SK-N-SH (cell line): Measurements from ENCODE around the gene C1orf174. TPM values are rescaled to one million over a fixed set of nuclear protein-coding genes. Genes with fewer than 3 reads are reported as not detected.

Experiments used
- CTCF ChIA-PET: fragments of 300-600, 350-600 bp; formaldehyde crosslinking; extraction: SDS; loops from one replicate; lab custom pipeline; 2021; lab: Yijun Ruan, JAX
- POLR2A ChIA-PET: fragments of 350-600 bp; sonication (Branson Sonifier 250); formaldehyde crosslinking; extraction: SDS; loops from one replicate; lab custom pipeline; 2020; ENCODE audit warnings: antibody characterized with exemption, inconsistent platforms; lab: Yijun Ruan, JAX
- DNase-seq: peaks from one replicate; pipeline ENCODE4 v3.0.0; 2012
- H2AFZ ChIP-seq: fragments of 200-600 bp; sonication (generic); 2 replicates; pipeline ENCODE4 v1.8.1; 2016; ENCODE audit warnings: antibody characterized with exemption, mild to moderate bottlenecking, low read depth
- H3F3A ChIP-seq: fragments of 200-600 bp; sonication (generic); replicated peaks from 2 replicates; pipeline ENCODE3; 2016; ENCODE audit warnings: antibody characterized with exemption, mild to moderate bottlenecking; ENCODE audit not compliant: insufficient read depth
- H3K27ac ChIP-seq, 2 experiments: fragments of 200-500 bp in 1 of 2; fragments of 200-600 bp in 1 of 2; sonication (Bioruptor generic) in 1 of 2; sonication (generic), shearing (Covaris generic) in 1 of 2; 2 replicates each; pipeline versions ENCODE4 v1.5.1 to v1.6.1; 2014 to 2016; ENCODE audit warnings: low read depth in 2 of 2, inconsistent platforms in 1 of 2, low read length in 1 of 2, mild to moderate bottlenecking in 1 of 2, mixed read lengths in 1 of 2
- H3K27me3 ChIP-seq: fragments of 200-600 bp; sonication (generic), shearing (Covaris generic); 2 replicates; pipeline ENCODE4 v1.6.1; 2016; ENCODE audit warnings: mixed run types; ENCODE audit not compliant: insufficient read depth
- H3K36me3 ChIP-seq, 2 experiments: fragments of 200-500 bp in 1 of 2; fragments of 200-600 bp in 1 of 2; sonication (Bioruptor generic) in 1 of 2; sonication (generic) in 1 of 2; replicated peaks in 1 of 2; 2 replicates each; pipeline versions ENCODE3 to v1.5.1; 2014 to 2016; ENCODE audit warnings: low read length in 1 of 2, mild to moderate bottlenecking in 1 of 2; ENCODE audit not compliant: insufficient read depth in 2 of 2, control insufficient read depth in 1 of 2
- H3K4me1 ChIP-seq, 2 experiments: fragments of 200-500 bp in 1 of 2; fragments of 200-600 bp in 1 of 2; sonication (Bioruptor generic) in 1 of 2; sonication (generic), shearing (Covaris generic) in 1 of 2; 2 replicates each; pipeline versions ENCODE4 v1.5.1 to v1.6.1; 2014 to 2016; ENCODE audit warnings: low read depth in 1 of 2, low read length in 1 of 2, mixed run types in 1 of 2; ENCODE audit not compliant: insufficient read depth in 2 of 2, control insufficient read depth in 1 of 2
- H3K4me2 ChIP-seq: fragments of 200-600 bp; sonication (generic), shearing (Covaris generic); 2 replicates; pipeline ENCODE4 v1.6.1; 2017; ENCODE audit warnings: mixed run types
- H3K4me3 ChIP-seq, 2 experiments: fragments of 200-500 bp in 1 of 2; fragments of 200-600 bp in 1 of 2; sonication (Bioruptor generic) in 1 of 2; sonication (generic), shearing (Covaris generic) in 1 of 2; 2 replicates each; pipeline versions ENCODE4 v1.5.1 to v1.8.1; 2014 to 2016; ENCODE audit warnings: low read depth in 2 of 2, inconsistent platforms in 1 of 2, low read length in 1 of 2, mild to moderate bottlenecking in 1 of 2, mixed read lengths in 1 of 2, moderate library complexity in 1 of 2
- H3K79me2 ChIP-seq: fragments of 200-600 bp; sonication (generic); 2 replicates; pipeline ENCODE4 v1.8.1; 2017; ENCODE audit warnings: mild to moderate bottlenecking; ENCODE audit not compliant: insufficient read depth
- H3K9ac ChIP-seq: fragments of 200-600 bp; sonication (generic); 2 replicates; pipeline ENCODE4 v1.6.1; 2017; ENCODE audit warnings: mixed run types
- H3K9me2 ChIP-seq: fragments of 200-600 bp; sonication (generic); 2 replicates; pipeline ENCODE4 v1.6.1; 2017; ENCODE audit warnings: mixed run types
- H3K9me3 ChIP-seq: fragments of 200-600 bp; sonication (generic); 2 replicates; pipeline ENCODE4 v1.6.1; 2017; ENCODE audit warnings: mixed run types, mild to moderate bottlenecking, moderate library complexity
- H4K20me1 ChIP-seq: fragments of 200-600 bp; sonication (generic); 2 replicates; pipeline ENCODE4 v1.6.1; 2017; ENCODE audit warnings: mild to moderate bottlenecking, mixed run types; ENCODE audit not compliant: insufficient read depth
- CHD2 ChIP-seq: fragments of 150-350 bp; IDR thresholded peaks from 2 replicates; pipeline ENCODE4 v1.6.1; 2018; ENCODE audit warnings: low read length; ENCODE audit not compliant: partially characterized antibody
- EZH2phosphoT487 ChIP-seq: fragments of 200-600 bp; sonication (generic); IDR thresholded peaks from 2 replicates; pipeline ENCODE4 v1.6.1; 2017; ENCODE audit warnings: low read depth, mixed run types, mild to moderate bottlenecking, antibody characterized with exemption, moderate library complexity, borderline replicate concordance
- FOXJ3 ChIP-seq: sonication (generic); formaldehyde crosslinking; IDR thresholded peaks from 2 replicates; pipeline ENCODE4 v1.5.1; 2020; ENCODE audit warnings: mild to moderate bottlenecking, missing genetic modification reagents
- GABPA ChIP-seq: IDR thresholded peaks from 2 replicates; pipeline ENCODE4 v1.4.0; 2012; ENCODE audit warnings: low read depth, mild to moderate bottlenecking
- JUND ChIP-seq: IDR thresholded peaks from 2 replicates; pipeline ENCODE4 v1.4.0; 2012
- NFIC ChIP-seq: IDR thresholded peaks from 2 replicates; pipeline ENCODE4 v1.4.0; 2012; ENCODE audit warnings: borderline replicate concordance
- RFX5 ChIP-seq: IDR thresholded peaks from 2 replicates; pipeline ENCODE4 v1.6.1; 2012; ENCODE audit warnings: mild to moderate bottlenecking, improper control_type of control experiment, low read length
- RXRA ChIP-seq: IDR thresholded peaks from 2 replicates; pipeline ENCODE4 v1.4.0; 2012; ENCODE audit warnings: low read depth, mild to moderate bottlenecking, borderline replicate concordance
- SMC3 ChIP-seq: IDR thresholded peaks from 2 replicates; pipeline ENCODE4 v1.6.1; 2012; ENCODE audit warnings: low read depth, low read length, improper control_type of control experiment
- TEAD4 ChIP-seq: IDR thresholded peaks from 2 replicates; pipeline ENCODE4 v1.4.0; 2012; ENCODE audit warnings: mild to moderate bottlenecking, borderline replicate concordance; ENCODE audit not compliant: insufficient read depth
- YY1 ChIP-seq: IDR thresholded peaks from 2 replicates; pipeline ENCODE4 v1.4.0; 2012; ENCODE audit warnings: low read depth, mild to moderate bottlenecking
- WGBS: methylation state at CpG from one replicate; pipeline ENCODE4 v1.1.6; 2017; ENCODE audit warnings: low lambda C conversion rate; 5-methylcytosine and 5-hydroxymethylcytosine counted together
- polyA plus RNA-seq, 3 experiments: library from polyadenylated mRNA; depleted of rRNA; stranded (reverse); fragments of >200 nt; gene quantifications; 2 replicates each; pipeline ENCODE4 v1.2.3, GENCODE V29; 2012
- TF ChIP-seq, protein P1 (sequence below): fragments of 200-600 bp; sonication (generic); IDR thresholded peaks from 2 replicates; pipeline ENCODE4 v1.6.1; 2017; ENCODE audit warnings: antibody characterized with exemption, mild to moderate bottlenecking, moderate library complexity
- TF ChIP-seq, protein P2 (sequence below): IDR thresholded peaks from 2 replicates; pipeline ENCODE4; 2012
- TF ChIP-seq, protein P3 (sequence below): IDR thresholded peaks from 2 replicates; pipeline ENCODE4 v1.6.1; 2012; ENCODE audit warnings: mild to moderate bottlenecking, low read depth, low read length, moderate library complexity

C1orf174 gene
- polyA plus RNA-seq, 1 of the 3 experiments (the other 2 are of a cell fraction): 21.4 TPM

DNA sequence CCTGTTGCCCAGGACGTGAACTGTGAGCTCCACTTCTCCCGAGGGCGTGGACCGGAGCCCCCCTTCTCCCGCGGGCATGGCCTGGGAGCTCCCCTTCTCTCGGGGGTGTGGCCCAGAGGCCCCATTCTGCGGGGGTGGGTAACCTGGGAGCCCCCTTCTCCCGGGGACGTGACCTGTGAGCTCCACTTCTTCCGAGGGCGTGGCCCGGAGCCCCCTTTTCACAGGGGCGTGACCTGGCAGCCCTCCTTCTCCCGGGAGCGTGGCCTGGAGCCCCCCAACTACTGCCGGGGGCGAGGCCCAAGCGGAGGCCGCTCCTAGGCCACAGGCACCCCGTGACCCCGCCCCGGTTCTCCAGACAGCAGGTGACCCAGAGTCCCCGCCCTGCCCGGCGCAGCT lies 320 bp downstream of the C1orf174 start:
- peak overlapping the region; percentile 100 for H3K4me2 ChIP-seq
- TF ChIP-seq, protein P1, sequence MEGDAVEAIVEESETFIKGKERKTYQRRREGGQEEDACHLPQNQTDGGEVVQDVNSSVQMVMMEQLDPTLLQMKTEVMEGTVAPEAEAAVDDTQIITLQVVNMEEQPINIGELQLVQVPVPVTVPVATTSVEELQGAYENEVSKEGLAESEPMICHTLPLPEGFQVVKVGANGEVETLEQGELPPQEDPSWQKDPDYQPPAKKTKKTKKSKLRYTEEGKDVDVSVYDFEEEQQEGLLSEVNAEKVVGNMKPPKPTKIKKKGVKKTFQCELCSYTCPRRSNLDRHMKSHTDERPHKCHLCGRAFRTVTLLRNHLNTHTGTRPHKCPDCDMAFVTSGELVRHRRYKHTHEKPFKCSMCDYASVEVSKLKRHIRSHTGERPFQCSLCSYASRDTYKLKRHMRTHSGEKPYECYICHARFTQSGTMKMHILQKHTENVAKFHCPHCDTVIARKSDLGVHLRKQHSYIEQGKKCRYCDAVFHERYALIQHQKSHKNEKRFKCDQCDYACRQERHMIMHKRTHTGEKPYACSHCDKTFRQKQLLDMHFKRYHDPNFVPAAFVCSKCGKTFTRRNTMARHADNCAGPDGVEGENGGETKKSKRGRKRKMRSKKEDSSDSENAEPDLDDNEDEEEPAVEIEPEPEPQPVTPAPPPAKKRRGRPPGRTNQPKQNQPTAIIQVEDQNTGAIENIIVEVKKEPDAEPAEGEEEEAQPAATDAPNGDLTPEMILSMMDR: peak; percentile 33
- no peak for TF ChIP-seq GABPA
- no peak for TF ChIP-seq FOXJ3 (CRISPR knock-in tag)
- ChIA-PET POLR2A (no interaction called here), CTCF (interaction anchor here (0.8 to 2.1 kb wide), 5 partner anchors 24 to 753 kb away, joined by 3 to 5 read pairs (median 3); no protein-coding TSS in a partner anchor)
- H3K27ac ChIP-seq: peak overlapping the region; percentile 91 to 97
- H3K9me2 ChIP-seq: no peaks in the 10 kb centered on the region
- H2AFZ ChIP-seq: peak overlapping the region; percentile 63; the same call in 1 of the 2 replicates
- H3K79me2 ChIP-seq: peaks cover 52% of the 10 kb centered on the region
- H3K4me3 ChIP-seq: peak overlapping the region; percentile 90 to 95
- peak overlapping the region; percentile 96 for H3K9ac ChIP-seq
- H3K9me3 ChIP-seq: no peaks in the 10 kb centered on the region
- H3F3A ChIP-seq: no peaks in the 10 kb centered on the region
- 0 out of 2 replicates have a peak, but pooled peaks cover 9% of the 10 kb centered on the region for H4K20me1 ChIP-seq
- H3K36me3 ChIP-seq: peaks cover 2 to 12% of the 10 kb centered on the region in 2 experiments
- peaks cover 0 to 18% of the 10 kb centered on the region in 2 experiments; a peak in 1 of 4 replicates for H3K4me1 ChIP-seq
- WGBS: 0% methylated on average over 6 of the region's 26 CpGs
- peak; percentile 73 for DNase-seq
- no peaks in the 10 kb centered on the region for H3K27me3 ChIP-seq

DNA sequence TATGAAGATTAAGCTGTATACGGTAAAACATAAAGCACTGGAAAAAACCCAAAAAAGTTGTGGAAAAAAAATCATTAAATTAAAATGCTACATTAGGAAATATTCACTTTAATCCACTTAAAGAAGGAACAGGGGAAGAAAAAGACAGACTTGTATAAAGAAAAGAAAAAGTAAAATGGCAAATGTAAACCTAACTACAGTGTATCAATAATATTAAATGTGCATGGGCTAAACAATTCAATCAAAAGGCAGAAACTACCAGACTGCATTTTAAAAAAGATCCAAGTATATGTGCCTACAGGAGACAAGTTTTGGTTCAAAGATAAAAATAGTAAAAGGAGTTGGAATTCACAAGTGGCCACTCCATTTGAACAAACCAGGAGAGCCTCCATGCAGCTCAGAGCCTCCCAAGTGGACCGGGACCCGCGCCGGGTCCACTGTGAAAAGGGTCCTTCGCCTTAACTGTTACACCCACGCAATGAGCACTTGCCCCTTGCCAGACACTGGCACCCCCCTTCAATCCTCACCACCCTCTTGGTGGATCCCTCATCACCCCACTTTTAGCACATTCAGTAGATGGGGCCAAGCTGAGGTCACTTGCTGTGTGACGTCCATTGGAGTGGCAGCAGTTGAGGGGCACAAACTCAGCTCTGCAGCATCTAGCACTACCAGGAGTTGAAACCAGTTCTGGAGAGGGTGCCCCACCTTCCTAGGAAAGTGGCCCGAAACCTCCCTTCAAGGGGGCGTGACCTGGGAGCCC lies 898 bp downstream of the C1orf174 start:
- 60% methylated on average over 4 of the region's 10 CpGs for WGBS
- Histone ChIP-seq H3K4me2 (peak overlapping the region; percentile 100), H3K27me3 (no peaks in the 10 kb centered on the region), H3K9ac (peak overlapping the region; percentile 96), H3K4me3 (peak overlapping the region; percentile 90 to 95), H3K9me3 (no peaks in the 10 kb centered on the region), H4K20me1 (0 out of 2 replicates have a peak, but pooled peaks cover 9% of the 10 kb centered on the region), H3K4me1 (peaks cover 0 to 18% of the 10 kb centered on the region in 2 experiments; a peak in 1 of 4 replicates), H3K79me2 (peaks cover 57% of the 10 kb centered on the region), H3K27ac (peak overlapping the region; percentile 91 to 97; a peak in 3 of 4 replicates)
- TF ChIP-seq RFX5 (no peak), NFIC (no peak), TEAD4 (no peak), RXRA (no peak), JUND (no peak)
- TF ChIP-seq, all 33 proteins: peak for 0
- ChIA-PET POLR2A (no interaction called here), CTCF (interaction anchor here (0.8 to 2.1 kb wide), 4 partner anchors 41 to 754 kb away, joined by 3 to 5 read pairs (median 4); no protein-coding TSS in a partner anchor)
- no peak for DNase-seq
- Histone ChIP-seq H3K36me3 (peaks cover 2 to 12% of the 10 kb centered on the region in 2 experiments), H2AFZ (peak overlapping the region; percentile 63; the same call in 1 of the 2 replicates), H3K9me2 (no peaks in the 10 kb centered on the region), H3F3A (no peaks in the 10 kb centered on the region)

DNA sequence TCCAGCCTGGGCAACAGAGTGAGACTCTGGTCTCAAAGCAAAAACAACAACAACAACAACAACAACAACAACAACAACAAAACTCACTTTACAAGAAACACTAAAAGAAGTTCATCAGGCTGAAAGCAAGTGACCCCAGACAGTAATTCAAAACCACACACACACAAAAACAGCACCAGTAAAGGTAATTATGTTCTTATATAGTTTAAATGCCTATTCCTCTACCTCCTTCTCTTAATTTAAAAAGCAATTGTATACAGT lies 1.7 kb downstream of the C1orf174 start:
- H3K4me3 ChIP-seq: no peak overlapping the region
- no peak overlapping the region for H2AFZ ChIP-seq
- 0 out of 2 replicates have a peak, but pooled peaks cover 9% of the 10 kb centered on the region for H4K20me1 ChIP-seq
- peaks cover 65% of the 10 kb centered on the region for H3K79me2 ChIP-seq
- H3F3A ChIP-seq: no peaks in the 10 kb centered on the region
- H3K9ac ChIP-seq: no peak overlapping the region
- no peaks in the 10 kb centered on the region for H3K27me3 ChIP-seq
- no peaks in the 10 kb centered on the region for H3K9me2 ChIP-seq
- H3K9me3 ChIP-seq: no peaks in the 10 kb centered on the region
- ChIA-PET CTCF (no interaction called here), POLR2A (no interaction called here)
- no peak for DNase-seq
- peaks cover 0 to 14% of the 10 kb centered on the region in 2 experiments; a peak in 1 of 4 replicates for H3K4me1 ChIP-seq
- peaks cover 2 to 12% of the 10 kb centered on the region in 2 experiments for H3K36me3 ChIP-seq
- H3K27ac ChIP-seq: no peak overlapping the region
- no peak overlapping the region for H3K4me2 ChIP-seq
- no peak for TF ChIP-seq YY1
- no peak for TF ChIP-seq SMC3
- no peak for TF ChIP-seq GABPA
- TF ChIP-seq, protein P2, sequence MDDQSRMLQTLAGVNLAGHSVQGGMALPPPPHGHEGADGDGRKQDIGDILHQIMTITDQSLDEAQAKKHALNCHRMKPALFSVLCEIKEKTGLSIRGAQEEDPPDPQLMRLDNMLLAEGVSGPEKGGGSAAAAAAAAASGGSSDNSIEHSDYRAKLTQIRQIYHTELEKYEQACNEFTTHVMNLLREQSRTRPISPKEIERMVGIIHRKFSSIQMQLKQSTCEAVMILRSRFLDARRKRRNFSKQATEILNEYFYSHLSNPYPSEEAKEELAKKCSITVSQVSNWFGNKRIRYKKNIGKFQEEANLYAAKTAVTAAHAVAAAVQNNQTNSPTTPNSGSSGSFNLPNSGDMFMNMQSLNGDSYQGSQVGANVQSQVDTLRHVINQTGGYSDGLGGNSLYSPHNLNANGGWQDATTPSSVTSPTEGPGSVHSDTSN: no peak
- no peak for TF ChIP-seq CHD2
- no peak for TF ChIP-seq NFIC
- no peak for TF ChIP-seq RFX5
- TF ChIP-seq, protein P3, sequence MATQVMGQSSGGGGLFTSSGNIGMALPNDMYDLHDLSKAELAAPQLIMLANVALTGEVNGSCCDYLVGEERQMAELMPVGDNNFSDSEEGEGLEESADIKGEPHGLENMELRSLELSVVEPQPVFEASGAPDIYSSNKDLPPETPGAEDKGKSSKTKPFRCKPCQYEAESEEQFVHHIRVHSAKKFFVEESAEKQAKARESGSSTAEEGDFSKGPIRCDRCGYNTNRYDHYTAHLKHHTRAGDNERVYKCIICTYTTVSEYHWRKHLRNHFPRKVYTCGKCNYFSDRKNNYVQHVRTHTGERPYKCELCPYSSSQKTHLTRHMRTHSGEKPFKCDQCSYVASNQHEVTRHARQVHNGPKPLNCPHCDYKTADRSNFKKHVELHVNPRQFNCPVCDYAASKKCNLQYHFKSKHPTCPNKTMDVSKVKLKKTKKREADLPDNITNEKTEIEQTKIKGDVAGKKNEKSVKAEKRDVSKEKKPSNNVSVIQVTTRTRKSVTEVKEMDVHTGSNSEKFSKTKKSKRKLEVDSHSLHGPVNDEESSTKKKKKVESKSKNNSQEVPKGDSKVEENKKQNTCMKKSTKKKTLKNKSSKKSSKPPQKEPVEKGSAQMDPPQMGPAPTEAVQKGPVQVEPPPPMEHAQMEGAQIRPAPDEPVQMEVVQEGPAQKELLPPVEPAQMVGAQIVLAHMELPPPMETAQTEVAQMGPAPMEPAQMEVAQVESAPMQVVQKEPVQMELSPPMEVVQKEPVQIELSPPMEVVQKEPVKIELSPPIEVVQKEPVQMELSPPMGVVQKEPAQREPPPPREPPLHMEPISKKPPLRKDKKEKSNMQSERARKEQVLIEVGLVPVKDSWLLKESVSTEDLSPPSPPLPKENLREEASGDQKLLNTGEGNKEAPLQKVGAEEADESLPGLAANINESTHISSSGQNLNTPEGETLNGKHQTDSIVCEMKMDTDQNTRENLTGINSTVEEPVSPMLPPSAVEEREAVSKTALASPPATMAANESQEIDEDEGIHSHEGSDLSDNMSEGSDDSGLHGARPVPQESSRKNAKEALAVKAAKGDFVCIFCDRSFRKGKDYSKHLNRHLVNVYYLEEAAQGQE: no peak
- no peak for TF ChIP-seq EZH2phosphoT487
